Tibial nerve (tissue), 4 donors: ENCODE measurements around the gene OSBPL5. TPM values are rescaled to one million over a fixed set of nuclear protein-coding genes. Genes with fewer than 3 reads are reported as not detected.

Experiments used
- DNase-seq, 2 donors: peaks; one replicate each; pipeline ENCODE4 v3.0.0-alpha.2; 2019; ENCODE audit warnings: low spot score in 2 of 2
- H3K27ac ChIP-seq, 4 donors: fragments of 200-600 bp; sonication (generic) in 3 of 4; one replicate each; pipeline ENCODE4 v1.5.1; 2017 to 2019; ENCODE audit warnings: mild to moderate bottlenecking in 1 of 4
- H3K27me3 ChIP-seq, 2 donors: fragments of 200-600 bp; sonication (generic) in 1 of 2; one replicate each; pipeline versions ENCODE4 v1.5.1 to v1.6.0; 2017 to 2019
- H3K36me3 ChIP-seq, 3 donors: fragments of 200-600 bp; sonication (generic); one replicate each; pipeline ENCODE4 v1.5.1; 2018 to 2019
- H3K4me1 ChIP-seq, 4 donors: fragments of 200-600 bp; sonication (generic) in 3 of 4; one replicate each; pipeline ENCODE4 v1.5.1; 2017 to 2019
- H3K4me3 ChIP-seq, 4 donors: fragments of 200-600 bp; sonication (generic) in 3 of 4; one replicate each; pipeline ENCODE4 v1.5.1; 2017 to 2019; ENCODE audit warnings: mild to moderate bottlenecking in 1 of 4, moderate library complexity in 1 of 4
- H3K9me3 ChIP-seq, 4 donors: fragments of 200-600 bp; sonication (generic) in 3 of 4; one replicate each; pipeline ENCODE4 v1.5.1; 2017 to 2019
- CTCF ChIP-seq, 5 experiments: fragments of 200-600 bp in 3 of 5; fragments of 450-650 bp in 2 of 5; sonication (generic) in 3 of 5; IDR thresholded peaks; one replicate each; pipeline ENCODE4 v1.5.1; 2016 to 2019; ENCODE audit warnings: antibody characterized with exemption in 5 of 5, mild to moderate bottlenecking in 3 of 5, moderate library complexity in 2 of 5
- EP300 ChIP-seq, 2 donors: sonication (generic); formaldehyde crosslinking; IDR thresholded peaks; one replicate each; pipeline ENCODE4 v1.6.1; 2017; ENCODE audit warnings: antibody characterized with exemption in 2 of 2, mild to moderate bottlenecking in 1 of 2
- POLR2A ChIP-seq, 2 donors: fragments of 450-650 bp; IDR thresholded peaks; one replicate each; pipeline ENCODE4 v1.6.1; 2017; ENCODE audit warnings: antibody characterized with exemption in 2 of 2, mild to moderate bottlenecking in 2 of 2, moderate library complexity in 2 of 2
- whole genome bisulfite sequencing, 2 donors: methylation state at CpG; one replicate each; pipeline ENCODE4 v1.1.5; 2018; 5-methylcytosine and 5-hydroxymethylcytosine counted together
- total RNA-seq, 4 donors: library from RNA; depleted of rRNA; stranded (reverse); fragments of >200 nt; gene quantifications; one replicate each; pipeline ENCODE4 v1.1.0, GENCODE V29; 2016

The OSBPL5 gene
- total RNA-seq, 4 donors from 2014 or later = 58.8 to 168 (median 106) TPM

- Histone ChIP-seq H3K27me3 (no peaks in the 10 kb centered on the region), H3K4me1 (peaks cover 0 to 34% (median 2%) of the 10 kb centered on the region in 4 donors), H3K36me3 (peaks cover 0 to 48% (median 0%) of the 10 kb centered on the region in 3 donors), H3K9me3 (no peaks in the 10 kb centered on the region), H3K27ac (peak overlapping the region in 3 of 4 donors; percentile 2 to 75 (median 61)), H3K4me3 (no peak overlapping the region)
- DNase-seq = peak in 1 of 2 donors; percentile 13
- peak; percentile 51 to 68 (median 53) for TF ChIP-seq CTCF (IDR thresholded peaks at IDR 0.05)
- no peak for TF ChIP-seq EP300 (IDR thresholded peaks at IDR 0.05)
- 64 to 75% methylated on average over 12 to 14 of the region's 14 CpGs for WGBS, 2 donors
Measured at GRCh38 chr11:3109921-3110706, 55.0 kb downstream of the OSBPL5 start.

GRCh38 chr11:3109434-3109833 lies 55.7 kb downstream of the OSBPL5 start:
- Histone ChIP-seq H3K4me1 (peaks cover 0 to 31% (median 2%) of the 10 kb centered on the region in 4 donors), H3K4me3 (no peak overlapping the region), H3K27ac (peak overlapping the region in 1 of 4 donors; percentile 1), H3K9me3 (no peaks in the 10 kb centered on the region), H3K27me3 (no peaks in the 10 kb centered on the region), H3K36me3 (peaks cover 0 to 50% (median 0%) of the 10 kb centered on the region in 3 donors)
- 89 to 90% methylated on average over 7 of the region's 7 CpGs for WGBS, 2 donors
- TF ChIP-seq CTCF (IDR thresholded peaks at IDR 0.05) = no peak
- no peak for TF ChIP-seq POLR2A (IDR thresholded peaks at IDR 0.05)
- no peak for TF ChIP-seq EP300 (IDR thresholded peaks at IDR 0.05)
- DNase-seq = no peak

GRCh38 chr11:3108183-3108721 lies 56.9 kb downstream of the OSBPL5 start:
- H3K36me3 ChIP-seq = peaks cover 0 to 57% (median 0%) of the 10 kb centered on the region in 3 donors
- WGBS, 2 donors = 77 to 84% methylated on average over 7 to 8 of the region's 11 CpGs

GRCh38 chr11:3107608-3108182 lies 57.4 kb downstream of the OSBPL5 start:
- H3K36me3 ChIP-seq = peaks cover 0 to 62% (median 0%) of the 10 kb centered on the region in 3 donors
- DNase-seq = peak in 1 of 2 donors; percentile 9
- no peaks in the 10 kb centered on the region for H3K27me3 ChIP-seq
- H3K4me3 ChIP-seq = no peak overlapping the region
- 75 to 86% methylated on average over 15 to 19 of the region's 21 CpGs for WGBS, 2 donors
- no peaks in the 10 kb centered on the region for H3K9me3 ChIP-seq
- peak overlapping the region in 1 of 4 donors; percentile 1 for H3K27ac ChIP-seq
- peaks cover 0 to 24% (median 2%) of the 10 kb centered on the region in 4 donors for H3K4me1 ChIP-seq
- no peak for TF ChIP-seq EP300 (IDR thresholded peaks at IDR 0.05)
- TF ChIP-seq CTCF (IDR thresholded peaks at IDR 0.05) = no peak
- no peak for TF ChIP-seq POLR2A (IDR thresholded peaks at IDR 0.05)

More at GRCh38 chr11:3108183-3108721, 56.9 kb downstream of the OSBPL5 start:
- no peak overlapping the region for H3K4me3 ChIP-seq
- H3K4me1 ChIP-seq = peaks cover 0 to 28% (median 2%) of the 10 kb centered on the region in 4 donors
- H3K9me3 ChIP-seq = no peaks in the 10 kb centered on the region
- H3K27me3 ChIP-seq = no peaks in the 10 kb centered on the region
- DNase-seq = peak in 1 of 2 donors; percentile 10
- TF ChIP-seq CTCF (IDR thresholded peaks at IDR 0.05) (no peak), EP300 (IDR thresholded peaks at IDR 0.05) (no peak), POLR2A (IDR thresholded peaks at IDR 0.05) (no peak)
- peak overlapping the region in 1 of 4 donors; percentile 1 for H3K27ac ChIP-seq
